HL-60/S4 treated with retinoic acid at 250 ng/mL for 4 days and 3 days (cell line): ENCODE measurements around the gene CES2.

ENCODE experiments used
- in situ Hi-C: fragments of 300-500 bp; cut with MboI; formaldehyde crosslinking; loops from 2 replicates; pipeline ENCODE4 v1.7.0; 2022; ENCODE audit warnings: low sequenced_read_pairs

Gene CES2

DNA sequence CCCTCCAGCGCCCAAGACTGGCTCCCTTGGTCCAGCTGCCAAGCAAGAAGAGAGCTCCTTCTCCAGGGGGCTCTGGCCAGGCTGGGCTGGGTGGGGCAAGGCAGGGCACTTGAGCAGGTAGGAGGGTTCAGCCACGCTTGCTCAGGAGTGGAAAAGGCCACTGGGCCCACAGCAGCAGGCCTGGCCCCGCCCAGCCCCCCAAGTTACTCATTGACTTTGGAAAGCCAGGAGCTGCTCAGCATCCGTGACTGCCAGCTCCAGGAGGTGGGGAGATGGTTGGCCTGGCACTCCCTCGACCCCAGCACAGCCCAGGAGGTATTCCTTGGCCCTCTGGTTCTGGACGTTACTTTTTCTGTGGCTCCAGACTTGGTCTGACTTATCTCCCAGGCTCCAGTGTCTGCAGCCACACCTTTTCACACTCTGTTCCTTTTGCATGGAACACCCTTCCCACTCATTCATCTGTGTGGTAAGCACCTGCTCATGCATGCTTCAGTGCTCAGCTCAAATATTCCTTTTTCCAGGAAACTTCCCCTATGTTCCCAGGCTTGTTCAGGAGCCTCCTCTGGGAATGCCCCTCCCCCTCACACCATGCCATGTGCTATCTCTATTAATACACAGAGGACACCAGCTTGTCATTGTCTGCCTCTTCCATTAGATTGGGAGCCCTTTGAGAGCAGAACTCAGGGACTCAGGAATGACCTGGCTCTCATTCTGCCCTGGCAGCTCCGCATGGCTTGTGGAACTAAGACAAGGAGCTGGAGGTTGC lies 16.3 kb upstream of the CES2 start, which contains the start of gene CDH16:
Gene CDH16 (minus strand): TSS at position 83 of the 766 bp plus-strand sequence. CDS start 820 bp downstream, outside the sequence.
- in situ Hi-C loops: no loop called here

GRCh38 chr16:66919569-66920298 lies 15.6 kb upstream of the CES2 start:
- in situ Hi-C loops: no loop called here

DNA sequence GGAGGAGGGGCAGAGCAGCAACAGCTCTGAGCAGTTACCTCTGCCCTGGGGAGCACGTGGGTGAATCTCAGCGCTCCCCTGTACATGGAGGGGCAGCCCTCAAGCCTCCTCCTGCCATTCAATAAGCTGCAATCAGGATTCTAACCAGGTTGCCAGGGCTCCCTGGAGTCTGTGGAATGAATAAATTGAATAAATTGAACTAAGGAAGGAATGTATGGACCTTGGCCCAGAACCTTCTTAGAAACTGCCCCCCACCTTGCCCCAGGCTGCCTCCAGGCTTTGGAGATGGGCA lies 15.1 kb upstream of the CES2 start:
- in situ Hi-C loops: no loop called here

DNA sequence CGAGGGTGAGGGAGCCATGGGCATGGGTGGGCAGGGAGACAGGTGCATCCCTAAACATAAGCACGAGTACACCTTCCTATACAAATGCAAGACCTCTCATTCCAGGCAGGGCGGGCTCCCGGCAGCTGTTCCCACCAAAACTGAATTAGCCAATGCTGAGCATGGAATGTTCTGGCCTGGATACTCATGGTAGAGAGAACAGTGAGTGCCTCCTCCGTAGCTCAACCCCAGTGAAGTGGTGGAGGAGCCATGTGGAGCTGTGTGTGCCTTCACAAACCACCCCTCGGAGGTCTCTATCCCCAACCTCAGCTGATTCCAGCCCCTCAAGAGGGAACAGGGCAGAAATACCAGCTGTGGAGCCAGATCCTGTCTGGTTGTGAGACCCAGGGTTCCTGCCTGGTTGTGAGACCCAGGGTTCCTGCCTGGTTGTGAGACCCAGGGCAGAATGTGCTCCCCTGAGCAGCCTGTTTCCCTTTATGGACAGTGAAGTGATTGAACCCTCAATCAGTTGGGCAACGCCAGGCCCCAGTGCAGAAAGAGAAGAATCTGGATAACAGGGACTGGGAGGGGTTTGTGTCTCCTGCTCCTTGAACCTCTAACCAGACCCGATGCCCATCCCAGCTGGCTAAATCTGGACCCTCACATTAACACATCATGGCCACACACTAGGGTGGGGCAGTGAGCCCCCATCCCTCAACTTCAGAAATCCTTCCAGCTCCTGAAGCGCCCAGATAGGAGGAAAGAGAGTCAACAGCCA lies 14.2 kb upstream of the CES2 start:
- in situ Hi-C loops: no loop called here

DNA sequence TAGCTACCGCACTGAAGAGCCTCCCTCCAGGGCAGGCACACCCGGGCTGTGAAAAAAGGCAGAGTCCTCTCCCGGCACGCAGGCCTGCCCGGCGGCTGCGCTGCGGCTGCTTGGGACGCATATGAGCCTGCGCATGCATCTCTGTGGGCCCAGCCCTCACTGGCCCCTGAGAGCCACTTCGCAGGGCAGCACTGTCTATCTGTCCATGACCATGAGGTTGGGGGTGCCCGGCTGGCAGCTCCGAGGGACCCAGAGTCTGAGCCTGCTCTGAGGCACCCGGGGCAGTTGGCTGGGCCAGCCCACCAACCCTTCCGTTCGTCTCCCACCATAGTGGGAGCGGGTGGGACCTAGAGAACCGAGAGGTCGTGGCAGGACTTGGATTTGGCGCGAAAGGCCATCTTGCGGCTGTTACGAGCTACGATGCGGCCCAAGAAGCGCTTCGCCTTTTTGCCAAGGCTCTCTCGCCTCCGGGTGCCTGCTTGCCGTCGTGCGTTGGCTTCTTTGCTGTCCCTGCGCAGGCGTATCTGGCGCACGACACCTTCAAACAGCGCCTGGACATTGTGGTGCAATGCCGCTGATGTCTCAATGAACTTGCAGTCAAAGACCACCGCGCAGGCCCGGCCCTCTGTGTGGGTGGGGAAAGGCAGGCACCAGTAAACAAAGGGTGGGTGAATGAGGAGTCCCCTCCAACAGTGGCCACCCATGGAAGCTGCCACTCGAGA lies 13.4 kb upstream of the CES2 start:
- in situ Hi-C loops: no loop called here

GRCh38 chr16:66923247-66923731 lies 12.0 kb upstream of the CES2 start:
- in situ Hi-C loops: no loop called here

DNA sequence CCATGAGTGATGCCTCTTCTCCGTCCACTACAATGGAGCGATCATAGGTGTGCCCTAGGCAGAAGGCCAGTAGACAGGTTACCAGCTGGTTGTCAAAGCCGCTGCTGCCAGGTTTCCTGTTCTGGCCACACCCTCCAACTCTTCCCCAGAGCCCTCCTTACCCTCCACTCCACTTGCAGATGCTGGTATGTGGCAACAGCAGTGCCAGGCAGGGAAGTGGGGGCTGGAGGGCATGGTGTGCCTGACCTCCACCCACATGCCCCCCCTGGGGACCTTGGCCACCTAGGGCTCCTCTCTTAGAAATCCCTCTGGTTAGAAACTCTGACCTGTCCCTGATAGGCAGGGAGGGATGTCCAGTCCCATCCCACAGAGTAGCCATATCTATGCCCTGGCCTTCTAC lies 11.4 kb upstream of the CES2 start:
- in situ Hi-C loops: no loop called here

- in situ Hi-C loops: no loop called here
These were observed 10.6 kb upstream of the CES2 start for GRCh38 chr16:66924527-66925321.

- in situ Hi-C loops: no loop called here
These were observed 9.9 kb upstream of the CES2 start, which contains the start of gene RRAD for GRCh38 chr16:66925322-66925840. TSS of gene RRAD (minus strand) at chr16:66925535. CDS start at chr16:66925179, 356 bp downstream.

GRCh38 chr16:66926171-66926947 lies 9.0 kb upstream of the CES2 start:
- in situ Hi-C loops: no loop called here

DNA sequence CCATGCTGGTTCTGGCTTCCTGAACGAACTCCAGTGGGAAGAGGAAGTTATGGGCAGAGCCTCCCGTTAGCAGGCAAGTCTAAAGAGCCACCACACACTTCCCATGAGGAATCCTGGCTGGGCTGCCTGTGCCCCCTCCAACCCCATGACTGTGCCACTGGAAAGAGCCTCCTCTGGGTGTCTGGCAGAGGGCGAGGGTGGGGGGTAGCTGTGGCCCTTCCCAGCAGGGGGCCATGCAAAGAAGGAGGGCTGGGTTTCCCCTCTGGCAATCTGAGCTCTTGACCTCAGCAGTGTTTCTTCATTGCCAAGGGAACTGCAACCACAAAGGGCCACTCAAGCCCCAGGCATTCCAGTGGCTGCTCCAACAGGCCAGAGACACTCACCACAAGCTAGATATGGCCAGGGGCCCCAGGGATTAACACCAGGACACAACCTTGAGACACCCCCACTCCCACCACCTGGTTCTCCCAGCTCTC lies 8.3 kb upstream of the CES2 start:
- in situ Hi-C loops: no loop called here

GRCh38 chr16:66927918-66928649 lies 7.2 kb upstream of the CES2 start:
- in situ Hi-C loops: no loop called here

DNA sequence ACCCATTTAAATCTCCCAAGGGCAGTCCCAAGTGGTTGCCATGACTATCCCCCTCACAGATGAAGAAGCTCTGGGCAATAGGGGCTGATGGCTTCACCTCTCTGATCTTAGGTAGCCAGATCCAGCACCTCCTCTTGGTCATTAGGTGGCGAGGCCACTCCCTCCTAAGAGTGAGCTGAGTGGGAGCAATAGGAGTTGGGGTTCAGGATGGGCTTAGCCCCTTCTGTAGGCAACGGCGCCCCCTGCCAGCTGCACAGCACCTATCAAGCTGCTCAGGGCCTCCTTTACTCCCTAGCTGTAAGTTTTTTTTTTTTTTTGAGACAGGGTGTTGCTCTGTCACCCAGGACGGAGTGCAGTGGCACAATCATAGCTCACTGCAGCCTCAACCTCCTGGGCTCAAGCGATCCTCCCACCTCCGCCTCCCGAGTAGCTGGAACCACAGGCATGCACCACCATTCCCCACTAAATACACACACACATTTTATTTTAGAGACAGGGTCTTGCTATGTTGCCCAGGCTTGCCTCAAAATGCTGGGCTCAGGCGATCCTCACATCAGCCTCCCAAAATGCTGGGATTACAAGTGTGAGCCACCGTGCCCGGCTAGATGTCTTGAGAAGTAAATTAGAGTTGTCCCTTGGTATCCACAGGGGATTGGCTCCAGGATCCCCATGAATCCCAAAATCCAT lies 6.5 kb upstream of the CES2 start:
- in situ Hi-C loops: no loop called here

DNA sequence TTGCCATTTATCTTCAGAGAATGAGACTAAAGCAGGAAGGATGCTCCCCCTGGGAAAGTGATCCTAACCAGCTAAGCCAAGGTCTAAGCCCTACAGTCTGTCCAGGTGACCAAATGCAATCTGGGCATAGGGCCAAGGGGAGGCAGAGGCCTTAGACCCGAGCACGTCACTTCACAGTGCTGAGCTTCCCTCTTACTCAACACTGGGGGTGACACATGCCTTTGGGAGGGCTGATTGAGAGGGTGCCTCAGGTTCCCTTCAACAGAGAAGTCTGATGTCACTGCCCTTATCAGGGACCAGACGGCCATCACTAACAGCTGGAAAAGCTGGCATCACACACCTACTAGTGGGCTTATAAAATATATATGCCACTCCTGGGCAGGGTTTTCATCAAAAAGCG lies 5.1 kb upstream of the CES2 start:
- in situ Hi-C loops: no loop called here

DNA sequence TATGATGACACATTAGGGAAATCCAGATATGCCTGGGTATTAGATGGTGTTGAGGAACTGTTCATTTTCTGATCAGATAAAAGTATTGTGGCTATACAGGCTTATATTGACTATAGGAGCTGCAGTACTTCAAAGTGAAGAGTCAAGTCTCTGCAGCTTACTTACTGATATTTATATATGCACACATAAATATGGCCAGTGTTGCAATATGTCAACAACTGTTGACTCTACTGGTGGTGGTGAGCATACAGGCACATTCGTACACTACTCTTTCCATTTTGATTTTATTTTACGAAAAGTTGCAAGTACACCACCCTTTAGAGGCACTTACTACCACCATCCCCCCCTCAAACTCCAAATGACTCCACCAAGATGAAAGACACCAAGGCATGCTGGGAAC lies 3.7 kb upstream of the CES2 start:
- in situ Hi-C loops: no loop called here

GRCh38 chr16:66932076-66932475 lies 3.2 kb upstream of the CES2 start:
- in situ Hi-C loops: no loop called here

GRCh38 chr16:66933776-66934137 lies 1.6 kb upstream of the CES2 start:
- in situ Hi-C loops: no loop called here
